ENCODE results near the gene GRIK4. TPM values are rescaled to one million over a fixed set of nuclear protein-coding genes. Genes with fewer than 3 reads are reported as not detected.

The GRIK4 gene
- total and polyA plus RNA-seq, 2 of the 4 experiments (the other 2 are of a cell fraction) = 0.18 to 0.38 TPM

DNA sequence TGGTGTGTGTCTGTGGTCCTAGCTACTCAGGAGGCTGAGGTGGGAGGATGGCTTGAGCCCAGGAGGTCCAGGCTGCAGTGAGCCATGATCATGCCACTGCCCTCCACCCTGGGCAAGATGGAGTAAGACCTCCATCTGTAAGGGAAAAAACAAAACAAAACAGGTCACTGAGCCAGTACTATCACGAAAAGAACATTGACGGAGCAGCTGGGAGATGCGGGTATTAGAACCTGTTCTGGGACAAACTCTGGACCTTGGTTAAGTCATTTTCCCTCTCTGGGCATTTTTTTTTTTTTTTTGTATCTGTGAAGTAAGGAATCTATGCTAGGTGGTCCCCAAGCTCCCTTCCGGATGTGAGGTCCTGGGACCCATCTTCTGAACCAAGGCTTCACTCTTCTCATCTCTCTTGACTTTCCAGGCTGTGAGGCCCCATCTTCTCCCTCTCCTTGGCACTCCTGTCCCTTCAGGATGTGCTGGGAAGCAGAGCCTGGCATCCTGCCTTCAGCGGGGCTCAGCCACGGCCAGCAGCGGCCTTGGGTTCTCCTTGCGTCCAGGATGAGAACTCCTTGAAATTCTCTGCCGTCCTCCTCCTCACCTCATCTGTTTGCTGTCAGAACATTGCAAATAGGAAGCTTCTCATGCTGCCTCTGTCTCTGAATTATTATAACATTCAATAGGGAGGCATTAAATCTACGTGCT is 130.8 kb downstream of the GRIK4 start:
- H2AK5ac ChIP-seq (ENCODE audit: low read depth, low read length) = no peak overlapping the region
- TF ChIP-seq CHD1 (IDR thresholded peaks at IDR 0.05; ENCODE audit: low read depth, low read length) (no peak), POLR2A (IDR thresholded peaks at IDR 0.05; ENCODE audit: low read depth, low read length) (no peak), BHLHE40 (IDR thresholded peaks at IDR 0.05; ENCODE audit: low read depth, low read length) (no peak), MXI1 (IDR thresholded peaks at IDR 0.05; ENCODE audit: borderline replicate concordance, low read depth, low read length) (no peak), CEBPB (IDR thresholded peaks at IDR 0.05; ENCODE audit: low read depth, low read length) (no peak), RCOR1 (IDR thresholded peaks at IDR 0.05; ENCODE audit: insufficient replicate concordance, low read length) (no peak), SMC3 (IDR thresholded peaks at IDR 0.05; ENCODE audit: low read depth, low read length) (no peak), MAFK (IDR thresholded peaks at IDR 0.05; ENCODE audit: low read depth, low read length) (no peak), RAD21 (IDR thresholded peaks at IDR 0.05; ENCODE audit: low read length) (no peak)
- TF ChIP-seq, protein P1, sequence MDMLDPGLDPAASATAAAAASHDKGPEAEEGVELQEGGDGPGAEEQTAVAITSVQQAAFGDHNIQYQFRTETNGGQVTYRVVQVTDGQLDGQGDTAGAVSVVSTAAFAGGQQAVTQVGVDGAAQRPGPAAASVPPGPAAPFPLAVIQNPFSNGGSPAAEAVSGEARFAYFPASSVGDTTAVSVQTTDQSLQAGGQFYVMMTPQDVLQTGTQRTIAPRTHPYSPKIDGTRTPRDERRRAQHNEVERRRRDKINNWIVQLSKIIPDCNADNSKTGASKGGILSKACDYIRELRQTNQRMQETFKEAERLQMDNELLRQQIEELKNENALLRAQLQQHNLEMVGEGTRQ (IDR thresholded peaks at IDR 0.05; ENCODE audit: low read depth, low read length) = no peak
- H3K4me1 ChIP-seq (ENCODE audit: control insufficient read depth, insufficient read depth, low read length) = no peaks in the 10 kb centered on the region
- no peaks in the 10 kb centered on the region for H3K9me1 ChIP-seq (ENCODE audit: insufficient read depth, low read length)
- H3K4me2 ChIP-seq (ENCODE audit: low read depth, low read length) = no peak overlapping the region
- H4K5ac ChIP-seq (ENCODE audit: low read depth, low read length) = no peak overlapping the region
- in situ Hi-C loops (cut with MboI; ENCODE audit: low sequenced_read_pairs) = no loop called here
- no peak overlapping the region for H3K9ac ChIP-seq (ENCODE audit: low read depth, low read length)
- H2BK5ac ChIP-seq (ENCODE audit: low read depth, low read length, poor library complexity, severe bottlenecking) = no peak overlapping the region
- no peak overlapping the region for H3K14ac ChIP-seq (replicated peaks; ENCODE audit: low read depth, low read length)
- no peak overlapping the region for H2BK120ac ChIP-seq (ENCODE audit: low read depth, low read length)
- no peaks in the 10 kb centered on the region for H4K20me1 ChIP-seq (ENCODE audit: insufficient read depth, low read length)
- H4K8ac ChIP-seq (ENCODE audit: low read depth in 2 of 2, low read length in 2 of 2) = no peak overlapping the region
- no peak overlapping the region for H2BK20ac ChIP-seq (ENCODE audit: low read depth, low read length)
- no peak overlapping the region for H3K4me3 ChIP-seq (ENCODE audit: insufficient read depth, low read depth, low read length)
- DNase-seq (no peak), ATAC-seq (ENCODE audit: low read depth) (no peak)
- H3K36me3 ChIP-seq (ENCODE audit: control insufficient read depth, insufficient read depth, low read length) = no peaks in the 10 kb centered on the region
- dilution Hi-C loops (cut with HindIII; ENCODE audit: low sequenced_read_pairs, unreplicated experiment) = no loop called here
- intact Hi-C loops (cut with micrococcal nuclease) = no loop called here
- H4K91ac ChIP-seq (ENCODE audit: insufficient read depth, low read depth, low read length) = no peak overlapping the region
- CTCF ChIA-PET = interaction anchor here (0.6 kb wide), 2 partner anchors 9 to 20 kb away, joined by 4 read pairs; no protein-coding TSS in a partner anchor
- H3K9me3 ChIP-seq (ENCODE audit: control insufficient read depth, insufficient read depth, low read length) = no peaks in the 10 kb centered on the region
- no peak overlapping the region for H3K18ac ChIP-seq (ENCODE audit: low read depth, low read length)
- no peak overlapping the region for H2AFZ ChIP-seq (replicated peaks; ENCODE audit: low read length, poor library complexity)
- no peak overlapping the region for H3K4ac ChIP-seq (ENCODE audit: low read depth, low read length)
- H2AK9ac ChIP-seq (replicated peaks; ENCODE audit: low read depth, low read length, poor library complexity) = no peak overlapping the region
- H3K27ac ChIP-seq (ENCODE audit: insufficient read depth, low read length) = no peak overlapping the region
- no TSS peak for BruUV-seq (replicated peaks)
- WGBS, 2 experiments (ENCODE audit: extremely low coverage in 2 of 2, insufficient read length in 1 of 2) = 60% methylated on average over 1 of the region's 10 CpGs; no CpG with 5 or more reads in 1 of the 2 experiments
- H3K79me1 ChIP-seq (ENCODE audit: low read depth in 1 of 2, low read length in 2 of 2) = no peaks in the 10 kb centered on the region
- peaks cover 23% of the 10 kb centered on the region for H3K27me3 ChIP-seq (ENCODE audit: control insufficient read depth, insufficient read depth, low read length)
- POLR2A ChIA-PET (ENCODE audit: unreplicated experiment) = no interaction called here
- H2BK15ac ChIP-seq (ENCODE audit: low read depth, low read length) = no peak overlapping the region
- H3K56ac ChIP-seq (ENCODE audit: extremely low read depth, insufficient read depth, low read length) = no peak overlapping the region
- no peak overlapping the region for H3K23ac ChIP-seq (ENCODE audit: low read depth, low read length)
